Uterus (tissue), 4 donors: ENCODE results near the gene PRSS56. TPM values are rescaled to one million over a fixed set of nuclear protein-coding genes. Genes with fewer than 3 reads are reported as not detected.

Source experiments
- DNase-seq, 2 donors: peaks; one replicate each; pipeline ENCODE4 v3.0.0-alpha.2; 2019 to 2020
- H3K27ac ChIP-seq, 2 donors: fragments of 200-600 bp; sonication (generic); 1 replicate in 1 of 2; 2 replicates in 1 of 2; pipeline ENCODE4 v1.5.1; 2016 to 2018
- H3K27me3 ChIP-seq, 2 donors: fragments of 200-600 bp; sonication (generic); one replicate each; pipeline ENCODE4 v1.5.1; 2018 to 2019; ENCODE audit warnings: control low read depth in 1 of 2
- H3K36me3 ChIP-seq, 2 donors: fragments of 200-600 bp; sonication (generic); one replicate each; pipeline ENCODE4 v1.5.1; 2019; ENCODE audit warnings: control low read depth in 1 of 2
- H3K4me1 ChIP-seq, 2 donors: fragments of 200-600 bp; sonication (generic); one replicate each; pipeline ENCODE4 v1.5.1; 2018 to 2019; ENCODE audit warnings: control low read depth in 1 of 2
- H3K4me3 ChIP-seq, 2 donors: fragments of 200-600 bp; sonication (generic); 1 replicate in 1 of 2; 2 replicates in 1 of 2; pipeline ENCODE4 v1.5.1; 2018 to 2019; ENCODE audit warnings: mild to moderate bottlenecking in 1 of 2
- H3K9me3 ChIP-seq, 2 donors: fragments of 200-600 bp; sonication (generic); one replicate each; pipeline ENCODE4 v1.5.1; 2019; ENCODE audit warnings: control low read depth in 1 of 2
- CTCF ChIP-seq, 4 experiments: fragments of 200-600 bp in 2 of 4; fragments of 450-650 bp in 2 of 4; sonication (generic) in 2 of 4; IDR thresholded peaks; one replicate each; pipeline ENCODE4 v1.5.1; 2016 to 2019; ENCODE audit warnings: antibody characterized with exemption in 4 of 4, mild to moderate bottlenecking in 2 of 4, moderate library complexity in 1 of 4
- POLR2A ChIP-seq, 2 donors: fragments of 450-650 bp; IDR thresholded peaks; one replicate each; pipeline ENCODE4 v1.6.1; 2016; ENCODE audit warnings: antibody characterized with exemption in 2 of 2, mild to moderate bottlenecking in 1 of 2, moderate library complexity in 1 of 2
- intact Hi-C: fragments of 100-400 bp; cut with DNase I; formaldehyde crosslinking; loops from one replicate; pipeline ENCODE4 v1.15.1; 2023; ENCODE audit warnings: low total_unique reads
- total RNA-seq, 4 donors: library from RNA; depleted of rRNA in 3 of 4; stranded (reverse); fragments of >200 nt in 3 of 4; gene quantifications; one replicate each; pipeline versions ENCODE4 v1.1.0 to v1.2.4, GENCODE V29; 2014 to 2023
- donor health status: DM: yes; HTN: yes; CAD: no.

PRSS56 gene
- total RNA-seq, 4 donors from 2014 or later = not detected

DNA sequence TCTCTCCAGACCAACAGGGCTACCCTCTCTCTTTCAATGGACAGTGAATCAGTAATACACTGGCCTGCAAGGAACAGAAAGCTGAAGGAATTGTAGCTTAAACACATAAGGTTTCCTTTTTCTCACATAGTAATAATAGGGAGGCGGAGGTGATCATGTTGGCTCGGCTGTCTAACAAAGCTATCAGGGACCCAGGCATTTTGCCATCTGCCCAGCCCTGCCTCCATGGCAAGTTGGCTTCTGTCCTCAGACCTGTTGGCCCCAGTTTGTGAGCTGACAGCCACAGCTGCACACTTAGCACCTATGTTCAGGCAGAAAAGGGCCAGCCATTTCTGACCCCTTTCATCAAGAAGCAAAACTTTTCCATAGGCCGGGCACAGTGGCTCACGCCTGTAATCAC lies 17.3 kb downstream of the PRSS56 start:
- H3K4me3 ChIP-seq = no peak overlapping the region
- H3K27ac ChIP-seq = no peak overlapping the region
- intact Hi-C loops = no loop called here
- H3K36me3 ChIP-seq = no peaks in the 10 kb centered on the region
- no peak for DNase-seq
- no peak for TF ChIP-seq CTCF (IDR thresholded peaks at IDR 0.05)
- no peak for TF ChIP-seq POLR2A (IDR thresholded peaks at IDR 0.05)
- no peaks in the 10 kb centered on the region for H3K9me3 ChIP-seq
- no peaks in the 10 kb centered on the region for H3K27me3 ChIP-seq
- no peaks in the 10 kb centered on the region for H3K4me1 ChIP-seq

GRCh38 chr2:232538671-232539070 lies 18.5 kb downstream of the PRSS56 start:
- no peak for DNase-seq
- Histone ChIP-seq H3K4me1 (no peaks in the 10 kb centered on the region), H3K9me3 (no peaks in the 10 kb centered on the region), H3K27ac (no peak overlapping the region), H3K27me3 (no peaks in the 10 kb centered on the region), H3K36me3 (no peaks in the 10 kb centered on the region), H3K4me3 (no peak overlapping the region)
- intact Hi-C loops = no loop called here
- TF ChIP-seq POLR2A (IDR thresholded peaks at IDR 0.05) (no peak), CTCF (IDR thresholded peaks at IDR 0.05) (no peak)

GRCh38 chr2:232539298-232540231 lies 19.4 kb downstream of the PRSS56 start, which contains the start of gene CHRNG:
TSS of gene CHRNG (plus strand) at chr2:232539692. CDS start at chr2:232539748, 56 bp downstream.
- DNase-seq = no peak
- no peaks in the 10 kb centered on the region for H3K36me3 ChIP-seq
- H3K9me3 ChIP-seq = no peaks in the 10 kb centered on the region
- TF ChIP-seq POLR2A (IDR thresholded peaks at IDR 0.05) (no peak), CTCF (IDR thresholded peaks at IDR 0.05) (no peak)
- no peaks in the 10 kb centered on the region for H3K4me1 ChIP-seq
- no peak within 1 kb of the TSS for H3K27ac ChIP-seq
- intact Hi-C loops = no loop called here
- H3K4me3 ChIP-seq = no peak within 1 kb of the TSS
- H3K27me3 ChIP-seq = no peaks in the 10 kb centered on the region

- intact Hi-C loops = no loop called here
- no peaks in the 10 kb centered on the region for H3K27me3 ChIP-seq
- no peaks in the 10 kb centered on the region for H3K9me3 ChIP-seq
- TF ChIP-seq POLR2A (IDR thresholded peaks at IDR 0.05) (no peak), CTCF (IDR thresholded peaks at IDR 0.05) (no peak)
- no peak overlapping the region for H3K27ac ChIP-seq
- DNase-seq = peak in 1 of 2 donors; percentile 7
- H3K4me1 ChIP-seq = no peaks in the 10 kb centered on the region
- no peak overlapping the region for H3K4me3 ChIP-seq
- H3K36me3 ChIP-seq = no peaks in the 10 kb centered on the region
Measured at GRCh38 chr2:232540441-232541041, 20.4 kb downstream of the PRSS56 start.
